Right atrium auricular region (tissue), 2 donors: ENCODE data around the gene OR6A2. TPM values are rescaled to one million over a fixed set of nuclear protein-coding genes. Genes with fewer than 3 reads are reported as not detected.

Experiments used
- DNase-seq: peaks from one replicate; pipeline ENCODE4 v3.0.0-alpha.2; 2019; ENCODE audit warnings: low spot score
- H3K27ac ChIP-seq, 2 donors: fragments of 200-600 bp; sonication (generic); 1 replicate in 1 of 2; 2 replicates in 1 of 2; pipeline ENCODE4 v1.5.1; 2016 to 2019
- H3K27me3 ChIP-seq, 2 donors: fragments of 200-600 bp; sonication (generic); one replicate each; pipeline versions ENCODE4 v1.5.1 to v1.6.0; 2017 to 2019
- H3K36me3 ChIP-seq: fragments of 200-600 bp; sonication (generic); one replicate; pipeline ENCODE4 v1.5.1; 2016
- H3K4me1 ChIP-seq, 2 donors: fragments of 200-600 bp; sonication (generic); one replicate each; pipeline versions ENCODE4 v1.5.1 to v1.6.0; 2017 to 2019
- H3K4me3 ChIP-seq, 2 donors: fragments of 200-600 bp; sonication (generic); 1 replicate in 1 of 2; 2 replicates in 1 of 2; pipeline ENCODE4 v1.5.1; 2017 to 2019; ENCODE audit warnings: mild to moderate bottlenecking in 1 of 2, moderate library complexity in 1 of 2
- H3K9me3 ChIP-seq, 2 donors: fragments of 200-600 bp; sonication (generic); one replicate each; pipeline ENCODE4 v1.5.1; 2019
- CTCF ChIP-seq, 2 donors: fragments of 200-600 bp; sonication (generic); IDR thresholded peaks; one replicate each; pipeline ENCODE4 v1.5.1; 2019; ENCODE audit warnings: antibody characterized with exemption in 2 of 2
- total RNA-seq, 2 donors: library from RNA; depleted of rRNA; stranded (reverse); fragments of >200 nt; gene quantifications; one replicate each; pipeline ENCODE4 v1.1.0, GENCODE V29; 2016

Gene OR6A2
- total RNA-seq, 2 donors from 2014 or later: not detected

GRCh38 chr11:6745018-6745417 lies 54.5 kb downstream of the OR6A2 start:
- TF ChIP-seq CTCF (IDR thresholded peaks at IDR 0.05): no peak
- no peak overlapping the region for H3K27ac ChIP-seq
- no peaks in the 10 kb centered on the region for H3K27me3 ChIP-seq
- no peak overlapping the region for H3K4me3 ChIP-seq
- no peak for DNase-seq
- H3K9me3 ChIP-seq: no peaks in the 10 kb centered on the region
- H3K36me3 ChIP-seq: no peaks in the 10 kb centered on the region
- H3K4me1 ChIP-seq: peaks cover 0 to 4% of the 10 kb centered on the region in 2 donors

- peaks cover 0 to 4% of the 10 kb centered on the region in 2 donors for H3K4me1 ChIP-seq
- H3K4me3 ChIP-seq: no peak overlapping the region
- H3K27ac ChIP-seq: no peak overlapping the region
- no peaks in the 10 kb centered on the region for H3K27me3 ChIP-seq
- no peak for TF ChIP-seq CTCF (IDR thresholded peaks at IDR 0.05)
- H3K36me3 ChIP-seq: no peaks in the 10 kb centered on the region
- no peak for DNase-seq
- no peaks in the 10 kb centered on the region for H3K9me3 ChIP-seq
Measured at GRCh38 chr11:6742260-6742659, 57.2 kb downstream of the OR6A2 start.

Other genes with a start within 250 kb of the OR6A2 start
- 10 to 100 TPM in 1 of 2 donors, 1 to 10 TPM in 1; 9.7 to 12.2 TPM for gene RRP8, start 196.1 kb downstream of the OR6A2 start, total RNA-seq
- 100 to 1,000 TPM; 142 to 193 TPM for gene ILK, start 195.9 kb downstream of the OR6A2 start, total RNA-seq
- gene TAF10, start 187.5 kb downstream of the OR6A2 start, total RNA-seq: 10 to 100 TPM; 26.6 to 54.0 TPM
- 10 to 100 TPM; 48.8 to 83.1 TPM for gene TPP1, start 180.3 kb downstream of the OR6A2 start, total RNA-seq
- gene DCHS1, start 143.9 kb downstream of the OR6A2 start, total RNA-seq: 10 to 100 TPM in 1 of 2 donors, 1 to 10 TPM in 1; 9.3 to 23.0 TPM
- gene MRPL17, start 116.3 kb downstream of the OR6A2 start, total RNA-seq: 10 to 100 TPM; 30.8 to 97.8 TPM
- not detected for gene OR2AG2, start 27.7 kb downstream of the OR6A2 start, total RNA-seq
- gene OR2AG1, start 16.7 kb downstream of the OR6A2 start, total RNA-seq: not detected
- gene OR10A5, start 46.0 kb upstream of the OR6A2 start, total RNA-seq: not detected
- not detected for gene OR10A2, start 63.4 kb upstream of the OR6A2 start, total RNA-seq
- gene OR10A4, start 76.9 kb upstream of the OR6A2 start, total RNA-seq: not detected
- gene OR2D2, start 92.8 kb upstream of the OR6A2 start, total RNA-seq: not detected
- not detected for gene OR2D3, start 121.3 kb upstream of the OR6A2 start, total RNA-seq
- 1 to 10 TPM in 1 of 2 donors, under 1 TPM in 1; 0.63 to 1.5 TPM for gene ZNF215, start 126.7 kb upstream of the OR6A2 start, total RNA-seq
- 1 to 10 TPM in 1 of 2 donors, under 1 TPM in 1; 0.74 to 1.3 TPM for gene ZNF214, start 220.7 kb upstream of the OR6A2 start, total RNA-seq
- gene NLRP14, start 220.8 kb upstream of the OR6A2 start, total RNA-seq: not detected